ENCODE data around the gene OS9. TPM values are rescaled to one million over a fixed set of nuclear protein-coding genes. Genes with fewer than 3 reads are reported as not detected.

OS9 gene
- total and polyA plus RNA-seq, 9 of the 15 experiments (the other 6 are each of a cell fraction or from before 2014, with no cell fraction given) = 4.6 to 105 (median 89.5) TPM

DNA sequence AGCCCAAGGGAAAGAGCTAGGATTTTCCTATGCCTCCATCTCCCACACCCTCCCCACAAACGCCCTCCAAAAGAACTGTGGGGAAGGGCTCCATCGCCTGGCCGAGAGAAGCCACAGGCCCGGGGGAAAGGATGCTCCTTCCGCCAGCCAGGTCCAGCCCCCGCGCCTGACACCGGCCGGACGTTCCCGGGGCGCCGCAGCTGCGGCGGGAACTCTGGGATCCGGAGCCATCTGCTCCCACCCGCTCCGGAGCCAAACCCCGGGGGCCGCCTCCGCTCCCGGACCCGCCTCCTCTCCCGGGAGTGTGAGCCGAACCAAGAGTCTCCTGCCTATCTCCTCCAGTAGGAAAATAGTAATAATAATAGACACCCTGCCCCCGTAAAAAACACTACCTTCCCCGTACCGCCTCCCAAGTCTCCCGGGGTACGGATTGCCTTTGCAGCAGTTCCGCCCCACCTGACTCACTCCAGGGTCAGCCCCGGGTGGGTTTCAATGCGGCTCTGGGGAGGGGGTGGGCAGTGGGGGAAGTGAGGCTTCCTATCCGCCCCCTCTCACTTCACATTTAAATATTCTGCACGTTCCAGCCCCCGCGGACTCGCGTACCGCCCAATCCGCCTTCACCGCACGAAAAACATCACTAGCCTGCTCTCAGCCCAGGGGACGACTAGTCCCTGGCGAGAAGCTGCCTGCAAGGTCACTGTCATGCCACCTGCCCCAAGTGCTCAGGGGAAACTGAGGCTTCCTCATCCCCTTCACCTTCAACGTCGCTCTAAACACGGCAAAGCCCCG is 42.2 kb downstream of the OS9 start (continued):
- TF ChIP-seq FOXA1 (IDR thresholded peaks at IDR 0.05; ENCODE audit: borderline replicate concordance) (no peak), CCNT2 (IDR thresholded peaks at IDR 0.05; ENCODE audit: borderline replicate concordance, extremely low read depth, insufficient read length, low read depth, low read length) (peak; percentile 60), DPF2 (IDR thresholded peaks at IDR 0.05) (no peak), ATF7 (IDR thresholded peaks at IDR 0.05) (peak; percentile 52), ZZZ3 (IDR thresholded peaks at IDR 0.05) (peak; percentile 89; the same call in 1 of the 2 replicates), MCM2 (IDR thresholded peaks at IDR 0.05; ENCODE audit: low read depth) (no peak), CREB1 (IDR thresholded peaks at IDR 0.05) (0 out of 2 replicates have a peak, but pooled peaks have one; percentile 14), CREB1 (CRISPR knock-in tag; IDR thresholded peaks at IDR 0.05) (no peak), JUND (IDR thresholded peaks at IDR 0.05; ENCODE audit: borderline replicate concordance, low read depth, low read length) (peak; percentile 30; the same call in 1 of the 2 replicates), JUND (tag; IDR thresholded peaks at IDR 0.05; ENCODE audit: borderline replicate concordance, low read depth, low read length) (no peak), MTA3 (IDR thresholded peaks at IDR 0.05; ENCODE audit: borderline replicate concordance) (0 out of 2 replicates have a peak, but pooled peaks have one; percentile 38), ESRRA (IDR thresholded peaks at IDR 0.05; ENCODE audit: borderline replicate concordance, low read depth) (0 out of 2 replicates have a peak, but pooled peaks have one; percentile 24), RBBP5 (IDR thresholded peaks at IDR 0.05; ENCODE audit: borderline replicate concordance, insufficient read depth, low read length, poor library complexity, severe bottlenecking) (peak; percentile 88), ILF3 (IDR thresholded peaks at IDR 0.05; ENCODE audit: borderline replicate concordance) (no peak)
- TF ChIP-seq, protein P1, sequence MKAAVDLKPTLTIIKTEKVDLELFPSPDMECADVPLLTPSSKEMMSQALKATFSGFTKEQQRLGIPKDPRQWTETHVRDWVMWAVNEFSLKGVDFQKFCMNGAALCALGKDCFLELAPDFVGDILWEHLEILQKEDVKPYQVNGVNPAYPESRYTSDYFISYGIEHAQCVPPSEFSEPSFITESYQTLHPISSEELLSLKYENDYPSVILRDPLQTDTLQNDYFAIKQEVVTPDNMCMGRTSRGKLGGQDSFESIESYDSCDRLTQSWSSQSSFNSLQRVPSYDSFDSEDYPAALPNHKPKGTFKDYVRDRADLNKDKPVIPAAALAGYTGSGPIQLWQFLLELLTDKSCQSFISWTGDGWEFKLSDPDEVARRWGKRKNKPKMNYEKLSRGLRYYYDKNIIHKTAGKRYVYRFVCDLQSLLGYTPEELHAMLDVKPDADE (conservative IDR thresholded peaks at IDR 0.05; ENCODE audit: control insufficient read depth, low read depth, low read length) = 0 out of 2 replicates have a peak, but pooled peaks have one; percentile 35
- TF ChIP-seq, protein P2, sequence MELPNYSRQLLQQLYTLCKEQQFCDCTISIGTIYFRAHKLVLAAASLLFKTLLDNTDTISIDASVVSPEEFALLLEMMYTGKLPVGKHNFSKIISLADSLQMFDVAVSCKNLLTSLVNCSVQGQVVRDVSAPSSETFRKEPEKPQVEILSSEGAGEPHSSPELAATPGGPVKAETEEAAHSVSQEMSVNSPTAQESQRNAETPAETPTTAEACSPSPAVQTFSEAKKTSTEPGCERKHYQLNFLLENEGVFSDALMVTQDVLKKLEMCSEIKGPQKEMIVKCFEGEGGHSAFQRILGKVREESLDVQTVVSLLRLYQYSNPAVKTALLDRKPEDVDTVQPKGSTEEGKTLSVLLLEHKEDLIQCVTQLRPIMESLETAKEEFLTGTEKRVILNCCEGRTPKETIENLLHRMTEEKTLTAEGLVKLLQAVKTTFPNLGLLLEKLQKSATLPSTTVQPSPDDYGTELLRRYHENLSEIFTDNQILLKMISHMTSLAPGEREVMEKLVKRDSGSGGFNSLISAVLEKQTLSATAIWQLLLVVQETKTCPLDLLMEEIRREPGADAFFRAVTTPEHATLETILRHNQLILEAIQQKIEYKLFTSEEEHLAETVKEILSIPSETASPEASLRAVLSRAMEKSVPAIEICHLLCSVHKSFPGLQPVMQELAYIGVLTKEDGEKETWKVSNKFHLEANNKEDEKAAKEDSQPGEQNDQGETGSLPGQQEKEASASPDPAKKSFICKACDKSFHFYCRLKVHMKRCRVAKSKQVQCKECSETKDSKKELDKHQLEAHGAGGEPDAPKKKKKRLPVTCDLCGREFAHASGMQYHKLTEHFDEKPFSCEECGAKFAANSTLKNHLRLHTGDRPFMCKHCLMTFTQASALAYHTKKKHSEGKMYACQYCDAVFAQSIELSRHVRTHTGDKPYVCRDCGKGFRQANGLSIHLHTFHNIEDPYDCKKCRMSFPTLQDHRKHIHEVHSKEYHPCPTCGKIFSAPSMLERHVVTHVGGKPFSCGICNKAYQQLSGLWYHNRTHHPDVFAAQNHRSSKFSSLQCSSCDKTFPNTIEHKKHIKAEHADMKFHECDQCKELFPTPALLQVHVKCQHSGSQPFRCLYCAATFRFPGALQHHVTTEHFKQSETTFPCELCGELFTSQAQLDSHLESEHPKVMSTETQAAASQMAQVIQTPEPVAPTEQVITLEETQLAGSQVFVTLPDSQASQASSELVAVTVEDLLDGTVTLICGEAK (IDR thresholded peaks at IDR 0.05) = peak; percentile 44; the same call in 1 of the 2 replicates
- TF ChIP-seq, protein P2 (CRISPR knock-in tag; IDR thresholded peaks at IDR 0.05) = no peak
